GM10266 (cell line): ENCODE data around the gene SLC25A24.
"Not testable (repeated sequence)": the region's sequence is repeated elsewhere in the genome, so short reads cannot be mapped to it uniquely, and the experiment has no call there.

Source experiments
- DNase-seq: peaks from one replicate; pipeline ENCODE4 v3.0.0; 2012; ENCODE audit errors: extremely low spot score
- TF ChIP-seq, protein P1 (sequence below): IDR thresholded peaks from 2 replicates; pipeline ENCODE4 v1.5.1; 2012; ENCODE audit warnings: mild to moderate bottlenecking, low read depth; ENCODE audit not compliant: control insufficient read depth, insufficient read depth; ENCODE audit errors: missing control alignments

The SLC25A24 gene

DNA sequence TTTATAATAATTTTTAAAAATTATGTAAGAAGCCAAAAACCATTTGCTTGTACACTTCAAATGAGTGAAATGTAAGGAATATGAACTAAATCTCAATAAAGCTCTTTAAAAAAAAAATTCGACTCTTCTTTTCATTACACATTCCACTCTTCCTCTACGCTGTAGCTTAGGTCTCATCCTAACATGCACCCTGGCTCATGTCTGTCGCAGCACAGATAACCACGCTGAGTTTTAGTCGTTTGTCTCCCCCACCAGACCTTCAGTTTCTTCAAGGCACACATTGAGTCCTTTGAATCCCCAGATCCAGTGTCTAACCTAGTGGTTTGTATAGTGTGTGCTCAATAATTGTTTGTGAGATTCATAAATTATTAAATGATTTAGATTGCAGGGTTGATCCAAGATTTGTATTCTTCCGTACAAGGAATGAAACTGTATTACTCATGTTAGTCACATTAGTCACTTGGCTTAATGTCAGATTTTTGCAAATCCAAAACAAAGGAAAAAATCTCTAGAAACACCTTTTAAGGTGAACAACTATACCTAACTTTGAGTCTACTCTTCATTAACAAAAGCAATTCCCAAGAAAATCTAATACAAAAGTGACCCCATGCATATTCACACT lies 57.3 kb downstream of the SLC25A24 start:
- DNase-seq = no peak
- TF ChIP-seq, protein P1, sequence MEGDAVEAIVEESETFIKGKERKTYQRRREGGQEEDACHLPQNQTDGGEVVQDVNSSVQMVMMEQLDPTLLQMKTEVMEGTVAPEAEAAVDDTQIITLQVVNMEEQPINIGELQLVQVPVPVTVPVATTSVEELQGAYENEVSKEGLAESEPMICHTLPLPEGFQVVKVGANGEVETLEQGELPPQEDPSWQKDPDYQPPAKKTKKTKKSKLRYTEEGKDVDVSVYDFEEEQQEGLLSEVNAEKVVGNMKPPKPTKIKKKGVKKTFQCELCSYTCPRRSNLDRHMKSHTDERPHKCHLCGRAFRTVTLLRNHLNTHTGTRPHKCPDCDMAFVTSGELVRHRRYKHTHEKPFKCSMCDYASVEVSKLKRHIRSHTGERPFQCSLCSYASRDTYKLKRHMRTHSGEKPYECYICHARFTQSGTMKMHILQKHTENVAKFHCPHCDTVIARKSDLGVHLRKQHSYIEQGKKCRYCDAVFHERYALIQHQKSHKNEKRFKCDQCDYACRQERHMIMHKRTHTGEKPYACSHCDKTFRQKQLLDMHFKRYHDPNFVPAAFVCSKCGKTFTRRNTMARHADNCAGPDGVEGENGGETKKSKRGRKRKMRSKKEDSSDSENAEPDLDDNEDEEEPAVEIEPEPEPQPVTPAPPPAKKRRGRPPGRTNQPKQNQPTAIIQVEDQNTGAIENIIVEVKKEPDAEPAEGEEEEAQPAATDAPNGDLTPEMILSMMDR = no peak

DNA sequence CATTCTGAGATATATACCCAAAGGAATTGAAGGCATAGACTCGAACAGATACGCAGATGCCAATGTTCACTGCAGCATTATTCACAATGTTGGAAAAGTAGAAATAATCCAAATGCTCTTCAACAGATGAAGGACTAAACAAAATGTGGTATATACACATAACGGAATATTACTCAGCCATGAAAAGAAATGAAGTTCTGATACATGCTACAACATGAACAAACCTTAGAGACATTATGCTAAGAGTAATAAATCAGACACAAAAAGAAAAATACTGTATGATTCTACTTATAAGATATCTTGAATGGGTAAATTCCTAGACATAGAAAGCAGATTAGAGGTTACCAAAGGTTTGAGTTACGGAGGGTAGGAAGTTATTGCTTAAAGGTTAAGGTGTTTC lies 57.9 kb downstream of the SLC25A24 start:
- no peak for DNase-seq
- TF ChIP-seq, protein P1 = no peak

DNA sequence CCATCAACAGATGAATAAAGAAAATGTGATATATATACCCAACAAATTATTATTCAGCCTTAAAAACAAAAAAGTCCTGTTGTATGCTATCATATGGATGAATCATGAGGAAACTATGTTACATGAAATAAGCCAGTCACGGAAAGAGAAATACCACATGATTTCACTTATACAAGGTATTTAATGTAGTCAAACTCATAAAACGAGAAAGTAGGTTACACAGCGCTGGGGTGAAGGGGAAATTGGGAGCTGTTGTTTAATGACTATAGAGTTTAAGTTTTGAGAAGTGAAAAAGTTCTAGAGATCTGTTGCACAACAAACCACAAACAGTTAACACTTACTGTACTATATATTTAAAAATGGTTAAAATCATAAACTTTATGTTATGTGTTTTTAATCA lies 58.5 kb downstream of the SLC25A24 start:
- TF ChIP-seq, protein P1 = no peak
- no peak for DNase-seq

DNA sequence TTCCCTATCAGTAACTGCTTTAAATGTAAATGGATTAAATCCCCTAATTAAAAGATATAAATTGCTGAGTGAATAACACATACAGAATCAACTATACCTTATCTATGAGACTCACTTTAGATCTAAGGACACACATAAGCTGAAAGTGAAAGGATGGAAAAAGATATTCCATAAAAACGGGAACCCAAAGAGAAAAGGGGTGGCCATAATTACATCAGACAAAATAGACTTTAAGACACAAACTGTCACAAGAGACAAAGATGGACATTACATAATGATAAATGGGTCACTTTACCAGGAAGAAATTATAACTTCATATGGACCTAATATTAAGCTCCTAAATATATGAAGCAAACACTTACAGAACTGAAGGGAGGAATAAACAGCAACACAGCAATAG lies 59.2 kb downstream of the SLC25A24 start:
- TF ChIP-seq, protein P1 = no peak
- no peak for DNase-seq

DNA sequence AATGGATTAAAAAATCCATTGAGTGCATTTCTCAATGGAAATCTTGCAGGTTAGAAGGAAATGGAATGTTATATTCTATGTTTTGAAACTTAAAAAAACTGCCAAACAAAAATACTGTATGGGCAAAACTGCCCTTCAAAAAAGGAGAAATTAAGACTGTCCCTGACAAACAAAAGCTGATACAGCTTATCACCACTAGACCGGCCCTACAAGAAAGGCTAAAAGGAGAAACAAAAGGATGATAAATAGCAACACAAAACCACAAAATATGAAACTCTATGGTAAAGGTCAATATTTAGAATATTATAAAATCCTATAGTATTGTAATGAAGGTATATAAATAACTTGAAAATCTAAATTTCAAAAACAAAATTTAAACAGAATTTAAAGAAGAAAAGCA lies 60.0 kb downstream of the SLC25A24 start:
- DNase-seq = no peak
- TF ChIP-seq, protein P1 = no peak

DNA sequence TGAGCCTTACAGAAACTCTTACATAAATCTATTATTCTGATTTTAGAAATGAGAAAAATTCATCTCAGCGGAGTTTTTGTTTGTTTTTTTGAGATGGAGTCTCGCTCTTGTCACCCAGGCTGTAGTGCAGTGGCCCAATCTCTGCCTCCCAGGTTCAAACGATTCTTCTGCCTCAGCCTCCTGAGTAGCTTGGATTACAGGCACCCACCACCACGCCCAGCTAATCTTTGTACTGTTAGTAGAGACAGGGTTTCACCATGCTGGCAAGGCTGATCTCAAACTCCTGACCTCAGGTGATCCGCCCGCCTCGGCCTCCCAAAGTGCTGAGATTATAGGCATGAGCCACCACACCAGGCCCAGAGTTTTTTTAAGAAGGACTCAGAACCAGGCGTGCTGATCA lies 60.6 kb downstream of the SLC25A24 start:
- not testable (repeated sequence) for DNase-seq

DNA sequence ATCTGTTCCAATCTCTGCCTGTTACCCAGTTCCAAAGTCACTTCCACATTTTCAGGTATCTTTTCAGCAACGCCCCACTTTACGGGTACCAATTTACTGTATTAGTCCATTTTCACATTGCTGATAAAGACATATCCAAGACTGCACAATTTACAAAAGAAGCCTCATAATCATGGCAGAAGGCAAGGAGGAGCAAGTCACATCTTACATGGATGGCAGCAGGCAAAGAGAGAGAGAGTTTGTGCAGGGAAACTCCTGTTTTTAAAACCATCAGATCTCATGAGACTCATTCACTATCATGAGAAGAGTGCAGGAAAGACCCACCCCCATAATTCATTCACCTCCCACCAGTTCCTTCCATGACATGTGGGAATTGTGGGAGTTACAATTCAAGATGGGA lies 67.0 kb downstream of the SLC25A24 start:
- DNase-seq = not testable (repeated sequence)

DNA sequence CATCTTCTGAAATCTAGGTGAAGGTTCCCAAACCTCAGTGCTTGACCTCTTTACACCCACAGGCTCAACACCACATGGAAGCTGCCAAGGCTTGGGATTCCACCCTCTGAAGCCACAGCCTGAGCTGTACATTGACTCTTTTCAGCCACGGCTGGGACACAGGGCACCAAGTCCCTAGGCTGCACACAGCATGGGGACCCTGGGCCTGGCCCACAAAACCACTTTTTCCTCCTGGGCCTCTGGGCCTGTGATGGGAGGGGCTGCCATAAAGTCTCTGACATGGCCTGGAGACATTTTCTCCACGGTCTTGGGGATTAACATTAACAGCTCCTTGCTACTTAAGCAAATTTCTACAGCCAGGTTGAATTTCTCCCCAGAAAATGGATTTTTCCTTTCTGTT lies 67.8 kb downstream of the SLC25A24 start:
- not testable (repeated sequence) for DNase-seq

DNA sequence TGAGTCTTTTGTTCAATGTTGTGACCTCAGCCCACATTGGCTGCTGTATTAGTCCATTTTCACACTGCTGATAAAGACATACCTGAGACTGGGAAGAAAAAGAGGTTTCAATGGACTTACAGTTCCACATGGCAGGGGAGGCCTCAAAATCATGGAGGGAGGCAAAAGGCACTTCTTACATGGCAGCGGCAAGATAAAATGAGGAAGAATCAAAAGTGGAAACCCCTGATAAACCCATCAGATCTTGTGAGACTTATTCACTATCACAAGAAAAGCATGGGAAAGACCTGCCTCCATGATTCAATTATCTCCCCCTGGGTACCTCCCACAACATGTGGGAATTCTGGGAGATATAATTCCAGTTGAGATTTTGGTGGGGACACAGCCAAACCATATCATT lies 68.9 kb downstream of the SLC25A24 start:
- not testable (repeated sequence) for DNase-seq

DNA sequence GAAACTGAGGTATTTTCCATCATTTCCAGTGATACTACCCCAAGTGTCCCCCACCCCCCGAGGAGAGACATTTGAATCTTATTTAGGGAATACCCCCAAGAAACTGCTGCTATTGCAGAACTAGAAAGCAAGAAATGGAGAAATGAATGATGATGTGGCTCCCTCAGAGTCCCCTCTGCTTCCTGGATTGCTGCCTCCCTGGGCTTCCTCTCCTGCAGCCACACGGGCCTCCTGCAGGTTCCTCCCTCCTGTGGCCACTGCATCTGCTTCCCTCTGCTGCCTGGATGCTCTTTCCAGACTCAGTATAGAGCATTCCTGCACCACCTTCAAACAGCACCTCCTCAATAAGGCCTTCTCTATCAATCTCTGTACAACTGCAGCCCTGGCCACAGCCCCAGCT lies 69.3 kb downstream of the SLC25A24 start:
- TF ChIP-seq, protein P1 = no peak
- no peak for DNase-seq
